ENCODE measurements around the gene ZNF329.
A peak's percentile ranks its signal among the peaks of the same experiment; 100 is the strongest.
"Not testable (repeated sequence)": the region's sequence is repeated elsewhere in the genome, so short reads cannot be mapped to it uniquely, and the experiment has no call there.

ZNF329 gene

DNA sequence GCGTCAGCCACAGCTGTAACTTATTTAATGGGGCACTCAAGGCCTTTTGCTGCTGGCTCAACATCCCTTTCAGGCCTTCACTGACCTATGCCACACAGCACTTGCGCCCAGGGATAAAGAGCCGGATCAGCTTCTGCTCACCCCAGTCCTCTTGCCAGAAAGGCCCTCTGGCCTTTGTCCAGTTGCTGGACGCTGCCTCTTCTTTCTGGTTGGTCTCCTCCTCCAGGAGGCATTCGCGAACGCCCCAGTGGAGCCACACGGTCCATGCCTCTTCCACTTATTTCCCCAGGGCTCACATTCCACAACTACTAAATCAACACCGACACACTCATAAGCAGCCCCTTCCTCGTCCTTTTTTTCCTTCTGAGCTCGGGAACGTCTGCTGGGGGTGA is 3.7 kb upstream of the ZNF329 start:
- peak; percentile 2 for DNase-seq (ENCODE audit: low read depth)
- no peak for TF ChIP-seq POLR2A (IDR thresholded peaks at IDR 0.05; ENCODE audit: extremely low read depth, insufficient read length)
- peak overlapping the region; percentile 62 for H3K4me3 ChIP-seq (ENCODE audit: low read depth, low read length)

- H3K4me3 ChIP-seq (ENCODE audit: low read depth, low read length): no peak overlapping the region
- no peak for DNase-seq (ENCODE audit: low read depth)
- TF ChIP-seq, protein P1, sequence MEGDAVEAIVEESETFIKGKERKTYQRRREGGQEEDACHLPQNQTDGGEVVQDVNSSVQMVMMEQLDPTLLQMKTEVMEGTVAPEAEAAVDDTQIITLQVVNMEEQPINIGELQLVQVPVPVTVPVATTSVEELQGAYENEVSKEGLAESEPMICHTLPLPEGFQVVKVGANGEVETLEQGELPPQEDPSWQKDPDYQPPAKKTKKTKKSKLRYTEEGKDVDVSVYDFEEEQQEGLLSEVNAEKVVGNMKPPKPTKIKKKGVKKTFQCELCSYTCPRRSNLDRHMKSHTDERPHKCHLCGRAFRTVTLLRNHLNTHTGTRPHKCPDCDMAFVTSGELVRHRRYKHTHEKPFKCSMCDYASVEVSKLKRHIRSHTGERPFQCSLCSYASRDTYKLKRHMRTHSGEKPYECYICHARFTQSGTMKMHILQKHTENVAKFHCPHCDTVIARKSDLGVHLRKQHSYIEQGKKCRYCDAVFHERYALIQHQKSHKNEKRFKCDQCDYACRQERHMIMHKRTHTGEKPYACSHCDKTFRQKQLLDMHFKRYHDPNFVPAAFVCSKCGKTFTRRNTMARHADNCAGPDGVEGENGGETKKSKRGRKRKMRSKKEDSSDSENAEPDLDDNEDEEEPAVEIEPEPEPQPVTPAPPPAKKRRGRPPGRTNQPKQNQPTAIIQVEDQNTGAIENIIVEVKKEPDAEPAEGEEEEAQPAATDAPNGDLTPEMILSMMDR (IDR thresholded peaks at IDR 0.05; ENCODE audit: low read depth, low read length): no peak
- no peak for TF ChIP-seq MYC (IDR thresholded peaks at IDR 0.05; ENCODE audit: low read depth, low read length)
- TF ChIP-seq POLR2A (IDR thresholded peaks at IDR 0.05; ENCODE audit: extremely low read depth, insufficient read length): no peak
- TF ChIP-seq MAX (IDR thresholded peaks at IDR 0.05; ENCODE audit: low read depth, low read length): no peak
These were observed 2.8 kb upstream of the ZNF329 start for GRCh38 chr19:58153386-58153785.

DNA sequence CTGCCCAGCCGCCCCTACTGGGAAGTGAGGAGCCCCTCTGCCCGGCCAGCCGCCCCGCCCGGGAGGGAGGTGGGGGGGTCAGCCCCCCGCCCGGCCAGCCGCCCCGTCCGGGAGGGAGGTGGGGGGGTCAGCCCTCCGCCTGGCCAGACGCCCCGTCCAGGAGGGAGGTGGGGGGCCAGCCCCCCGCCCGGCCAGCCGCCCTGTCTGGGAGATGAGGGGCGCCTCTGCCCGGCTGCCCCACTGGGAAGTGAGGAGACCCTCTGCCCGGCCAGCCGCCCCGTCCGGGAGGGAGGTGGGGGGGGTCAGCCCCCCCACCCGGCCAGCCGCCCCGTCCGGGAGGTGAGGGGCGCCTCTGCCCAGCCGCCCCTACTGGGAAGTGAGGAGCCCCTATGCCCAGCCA is 3.1 kb downstream of the ZNF329 start:
- not testable (repeated sequence) for H3K4me3 ChIP-seq (ENCODE audit: low read depth, low read length); DNase-seq (ENCODE audit: low read depth)

- H3K4me3 ChIP-seq (ENCODE audit: low read depth, low read length): no peak overlapping the region
- TF ChIP-seq POLR2A (IDR thresholded peaks at IDR 0.05; ENCODE audit: extremely low read depth, insufficient read length) (no peak), MAX (IDR thresholded peaks at IDR 0.05; ENCODE audit: low read depth, low read length) (no peak), MYC (IDR thresholded peaks at IDR 0.05; ENCODE audit: low read depth, low read length) (no peak)
- no peak for DNase-seq (ENCODE audit: low read depth)
These were observed 4.7 kb downstream of the ZNF329 start for GRCh38 chr19:58145849-58146248.

- DNase-seq (ENCODE audit: low read depth): no peak
- TF ChIP-seq POLR2A (IDR thresholded peaks at IDR 0.05; ENCODE audit: extremely low read depth, insufficient read length): no peak
- TF ChIP-seq, protein P1 (IDR thresholded peaks at IDR 0.05; ENCODE audit: low read depth, low read length): no peak
- TF ChIP-seq MYC (IDR thresholded peaks at IDR 0.05; ENCODE audit: low read depth, low read length): no peak
- TF ChIP-seq MAX (IDR thresholded peaks at IDR 0.05; ENCODE audit: low read depth, low read length): no peak
- no peak overlapping the region for H3K4me3 ChIP-seq (ENCODE audit: low read depth, low read length)
These were observed 16.3 kb downstream of the ZNF329 start for GRCh38 chr19:58134244-58134643.

- DNase-seq (ENCODE audit: low read depth): no peak
- no peak overlapping the region for H3K4me3 ChIP-seq (ENCODE audit: low read depth, low read length)
- no peak for TF ChIP-seq MYC (IDR thresholded peaks at IDR 0.05; ENCODE audit: low read depth, low read length)
- TF ChIP-seq POLR2A (IDR thresholded peaks at IDR 0.05; ENCODE audit: extremely low read depth, insufficient read length): no peak
- TF ChIP-seq, protein P1 (IDR thresholded peaks at IDR 0.05; ENCODE audit: low read depth, low read length): no peak
- TF ChIP-seq MAX (IDR thresholded peaks at IDR 0.05; ENCODE audit: low read depth, low read length): no peak
These were observed 21.3 kb downstream of the ZNF329 start for GRCh38 chr19:58129284-58129683.

- TF ChIP-seq MAX (IDR thresholded peaks at IDR 0.05; ENCODE audit: low read depth, low read length): no peak
- TF ChIP-seq MYC (IDR thresholded peaks at IDR 0.05; ENCODE audit: low read depth, low read length): no peak
- peak; percentile 12 for DNase-seq (ENCODE audit: low read depth)
- no peak overlapping the region for H3K4me3 ChIP-seq (ENCODE audit: low read depth, low read length)
These were observed 22.4 kb downstream of the ZNF329 start for GRCh38 chr19:58128041-58128685.

DNA sequence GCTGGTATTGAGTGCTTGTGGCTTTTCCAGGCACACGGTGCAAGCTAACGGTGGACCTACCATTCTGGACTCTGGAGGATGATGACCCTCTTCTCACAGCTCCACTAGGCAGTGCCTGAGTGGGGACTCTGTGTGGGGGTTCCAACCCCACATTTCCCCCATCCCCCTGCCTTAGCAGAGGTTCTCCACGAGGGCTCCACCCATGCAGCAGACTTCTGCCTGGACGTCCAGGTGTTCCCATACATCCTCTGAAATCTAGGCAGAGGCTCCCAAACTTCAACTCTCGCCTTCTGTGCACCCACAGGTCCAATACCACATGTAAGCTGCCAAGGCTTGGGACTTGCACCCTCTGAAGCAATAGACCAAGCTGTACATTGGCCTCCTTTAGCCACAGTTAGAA is 27.2 kb downstream of the ZNF329 start:
- DNase-seq (ENCODE audit: low read depth): no peak
- H3K4me3 ChIP-seq (ENCODE audit: low read depth, low read length): no peak overlapping the region
- no peak for TF ChIP-seq MAX (IDR thresholded peaks at IDR 0.05; ENCODE audit: low read depth, low read length)
- TF ChIP-seq POLR2A (IDR thresholded peaks at IDR 0.05; ENCODE audit: extremely low read depth, insufficient read length): no peak
- TF ChIP-seq, protein P1 (IDR thresholded peaks at IDR 0.05; ENCODE audit: low read depth, low read length): no peak
- TF ChIP-seq MYC (IDR thresholded peaks at IDR 0.05; ENCODE audit: low read depth, low read length): no peak
